NCI-H2029 (cell line): Measurements from ENCODE around the gene TLR9.

Source experiments
- DNase-seq: peaks from one replicate; lab custom pipeline; 2025; lab: John Stamatoyannopoulos, UW

TLR9 gene

GRCh38 chr3:52231502-52232278 lies 6.2 kb upstream of the TLR9 start:
- DNase-seq, result peak; percentile 20

GRCh38 chr3:52230889-52231499 lies 5.5 kb upstream of the TLR9 start:
- DNase-seq, result no peak

GRCh38 chr3:52230461-52230860 lies 5.0 kb upstream of the TLR9 start:
- DNase-seq, result no peak

- no peak for DNase-seq
Measured at GRCh38 chr3:52229656-52230055, 4.2 kb upstream of the TLR9 start.

DNA sequence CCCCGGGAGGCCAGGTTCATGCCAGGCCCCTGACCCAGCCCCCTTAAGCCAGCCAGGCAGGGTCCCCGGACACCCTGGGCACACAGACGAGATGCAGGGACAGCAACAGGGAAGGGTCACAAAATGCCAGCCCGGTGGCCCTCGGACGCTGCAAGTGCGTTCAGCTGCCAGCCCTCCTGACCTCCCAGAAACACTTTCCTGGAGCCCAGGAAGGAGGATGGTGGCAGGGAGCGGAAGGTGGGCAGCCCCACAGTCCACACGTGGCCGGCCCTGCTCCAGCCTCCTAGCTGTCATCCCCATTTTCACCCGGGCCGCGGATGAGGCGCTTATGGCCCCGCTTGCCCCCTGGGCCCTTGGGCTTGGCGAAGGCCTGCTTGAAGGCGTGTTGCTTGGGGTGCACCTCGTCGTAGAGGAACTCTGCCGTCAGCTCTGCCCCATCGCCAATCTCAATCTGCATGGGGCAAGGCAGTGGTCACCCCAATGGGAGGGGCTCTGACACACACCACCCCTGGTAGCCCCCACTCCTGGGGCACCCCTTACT lies 3.4 kb upstream of the TLR9 start:
- DNase-seq, result no peak

DNA sequence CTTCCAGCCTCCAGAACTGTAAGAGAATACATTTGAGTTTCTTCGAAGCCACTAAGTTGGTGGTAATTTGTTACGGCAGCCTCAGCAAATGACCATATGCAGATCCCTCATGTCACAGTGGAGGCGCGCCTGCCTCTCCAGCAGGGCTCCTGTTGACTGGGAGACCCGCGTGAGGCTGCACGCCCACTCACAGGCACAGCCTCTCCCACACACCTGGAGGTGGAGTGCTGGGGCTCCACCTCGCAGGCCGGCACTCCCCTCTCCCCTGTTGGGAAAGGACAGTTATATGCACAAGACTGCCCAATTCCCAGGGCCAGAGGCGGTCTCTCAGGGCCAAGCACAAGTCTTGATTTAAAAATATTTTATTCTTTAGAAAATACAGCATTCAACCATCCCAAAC lies 2.8 kb upstream of the TLR9 start:
- DNase-seq, result no peak

- no peak for DNase-seq
Measured at GRCh38 chr3:52227766-52228165, 2.3 kb upstream of the TLR9 start.

GRCh38 chr3:52227117-52227516 lies 1.7 kb upstream of the TLR9 start:
- DNase-seq, result no peak

DNA sequence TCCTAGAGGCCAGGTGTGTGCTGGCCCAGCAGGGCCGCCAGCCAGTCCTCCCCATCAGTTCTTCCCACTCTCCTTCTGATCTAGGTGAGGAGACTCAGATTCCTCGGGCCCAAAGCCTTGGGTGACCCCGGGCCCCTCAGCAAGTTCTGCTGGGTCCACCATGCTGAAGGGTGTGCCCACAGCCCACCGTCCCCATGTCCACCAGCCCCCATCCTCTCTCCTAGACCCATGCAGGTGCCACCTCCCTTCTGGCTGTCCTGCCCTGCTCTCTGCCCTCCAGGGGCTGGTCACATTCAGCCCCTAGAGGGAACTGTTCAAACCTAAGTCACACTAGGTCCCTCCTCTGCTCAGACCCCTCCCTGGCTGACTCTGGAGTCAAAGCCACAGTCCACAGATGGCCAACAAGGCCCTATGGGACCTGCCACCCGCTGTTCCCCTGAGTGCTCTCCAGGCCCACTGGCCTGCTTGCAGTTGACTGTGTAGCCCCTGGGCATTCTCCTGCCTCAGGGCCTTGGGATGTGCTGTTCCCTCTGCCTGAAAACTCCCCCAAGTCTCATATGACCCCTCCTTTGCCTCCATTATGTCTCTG lies 878 bp upstream of the TLR9 start:
- no peak for DNase-seq

DNA sequence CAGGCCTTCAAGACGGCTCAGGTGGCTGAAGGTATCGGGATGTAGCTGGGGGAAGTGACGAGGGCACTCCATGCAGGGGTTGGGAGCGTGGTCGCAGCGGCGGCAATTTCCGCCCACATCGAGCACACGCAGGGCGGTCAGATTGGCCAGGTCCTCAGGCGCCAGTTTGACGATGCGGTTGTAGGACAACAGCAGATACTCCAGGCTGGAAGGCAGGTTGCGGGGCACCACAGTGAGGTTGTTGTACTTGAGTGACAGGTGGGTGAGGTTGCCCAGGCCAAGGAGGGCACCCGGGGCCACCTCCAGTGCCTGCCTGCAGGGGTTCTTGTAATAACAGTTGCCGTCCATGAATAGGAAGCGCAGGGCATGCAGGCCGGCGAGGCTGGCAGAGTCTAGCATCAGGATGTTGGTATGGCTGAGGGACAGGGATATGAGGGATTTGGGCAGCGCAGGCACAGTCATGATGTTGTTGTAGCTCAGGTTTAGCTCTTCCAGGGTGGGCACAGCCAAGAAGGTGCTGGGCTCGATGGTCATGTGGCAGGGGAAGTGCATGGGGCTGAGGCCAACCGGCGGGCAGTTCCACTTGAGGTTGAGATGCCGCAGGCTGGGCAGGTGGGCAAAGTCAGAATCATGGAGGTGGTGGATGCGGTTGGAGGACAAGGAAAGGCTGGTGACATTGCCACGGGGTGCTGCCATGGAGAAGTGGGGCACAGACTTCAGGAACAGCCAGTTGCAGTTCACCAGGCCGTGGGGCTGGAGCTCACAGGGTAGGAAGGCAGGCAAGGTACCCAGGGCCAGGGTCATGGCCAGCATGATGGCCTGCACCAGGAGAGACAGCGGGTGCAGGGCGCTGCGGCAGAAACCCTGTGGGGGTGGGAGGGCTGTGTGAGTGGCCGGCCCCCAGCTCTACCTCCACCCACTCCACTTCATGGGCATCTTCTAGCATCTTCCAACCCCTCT lies 1.7 kb downstream of the TLR9 start:
- DNase-seq, result no peak

DNA sequence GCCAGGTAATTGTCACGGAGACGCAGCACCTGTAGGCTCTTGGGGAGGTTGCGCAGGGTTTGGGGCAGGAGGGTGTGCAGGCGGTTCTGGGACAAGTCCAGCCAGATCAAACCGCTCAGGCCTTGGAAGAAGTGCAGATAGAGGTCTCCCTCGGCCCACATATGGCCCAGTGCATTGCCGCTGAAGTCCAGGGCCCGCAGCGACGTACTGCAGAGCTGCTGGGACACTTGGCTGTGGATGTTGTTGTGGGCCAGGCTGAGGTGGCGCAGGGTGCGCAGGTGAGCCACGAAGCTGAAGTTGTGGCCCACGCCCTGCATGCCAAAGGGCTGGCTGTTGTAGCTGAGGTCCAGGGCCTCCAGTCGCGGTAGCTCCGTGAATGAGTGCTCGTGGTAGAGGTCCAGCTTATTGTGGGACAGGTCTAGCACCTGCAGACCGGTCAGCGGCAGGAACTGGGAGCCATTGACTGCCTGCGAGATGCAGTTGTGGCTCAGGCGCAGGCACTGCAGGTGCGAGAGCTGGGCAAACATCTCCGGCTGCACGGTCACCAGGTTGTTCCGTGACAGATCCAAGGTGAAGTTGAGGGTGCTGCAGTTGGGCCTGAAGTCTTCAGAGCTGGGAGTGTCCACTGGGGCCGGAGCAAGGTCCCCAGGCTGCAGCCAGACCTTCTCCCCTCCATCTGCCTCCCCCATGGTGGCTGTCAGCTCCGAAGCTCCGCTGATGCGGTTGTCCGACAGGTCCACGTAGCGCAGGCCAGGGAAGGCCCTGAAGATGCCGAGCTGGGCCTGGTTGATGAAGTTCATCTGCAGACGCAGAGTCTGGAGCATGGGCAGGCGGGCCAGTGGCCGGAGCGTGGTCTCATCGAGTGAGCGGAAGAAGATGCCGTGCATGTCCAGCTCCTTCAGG lies 2.9 kb downstream of the TLR9 start:
- no peak for DNase-seq

- peak; percentile 77 for DNase-seq
Measured at GRCh38 chr3:52221563-52222318, 3.7 kb downstream of the TLR9 start.

DNA sequence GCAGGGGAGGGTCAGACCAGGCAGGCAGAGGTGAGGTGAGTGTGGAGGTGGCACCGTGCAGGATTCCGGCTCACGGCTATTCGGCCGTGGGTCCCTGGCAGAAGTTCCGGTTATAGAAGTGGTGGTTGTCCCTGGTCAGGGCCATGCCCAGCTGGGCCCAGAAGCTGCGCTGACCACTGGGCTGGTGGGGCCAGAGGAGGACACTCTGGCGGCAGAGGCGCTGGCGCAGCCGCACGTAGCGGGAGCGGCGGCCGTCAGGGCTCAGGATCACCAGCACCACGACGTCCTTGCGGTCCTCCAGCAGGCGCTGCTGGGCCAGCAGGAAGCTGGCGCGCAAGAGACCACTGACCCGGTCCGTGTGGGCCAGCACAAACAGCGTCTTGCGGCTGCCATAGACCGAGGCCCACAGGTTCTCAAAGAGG lies 4.3 kb downstream of the TLR9 start:
- DNase-seq, result no peak

DNA sequence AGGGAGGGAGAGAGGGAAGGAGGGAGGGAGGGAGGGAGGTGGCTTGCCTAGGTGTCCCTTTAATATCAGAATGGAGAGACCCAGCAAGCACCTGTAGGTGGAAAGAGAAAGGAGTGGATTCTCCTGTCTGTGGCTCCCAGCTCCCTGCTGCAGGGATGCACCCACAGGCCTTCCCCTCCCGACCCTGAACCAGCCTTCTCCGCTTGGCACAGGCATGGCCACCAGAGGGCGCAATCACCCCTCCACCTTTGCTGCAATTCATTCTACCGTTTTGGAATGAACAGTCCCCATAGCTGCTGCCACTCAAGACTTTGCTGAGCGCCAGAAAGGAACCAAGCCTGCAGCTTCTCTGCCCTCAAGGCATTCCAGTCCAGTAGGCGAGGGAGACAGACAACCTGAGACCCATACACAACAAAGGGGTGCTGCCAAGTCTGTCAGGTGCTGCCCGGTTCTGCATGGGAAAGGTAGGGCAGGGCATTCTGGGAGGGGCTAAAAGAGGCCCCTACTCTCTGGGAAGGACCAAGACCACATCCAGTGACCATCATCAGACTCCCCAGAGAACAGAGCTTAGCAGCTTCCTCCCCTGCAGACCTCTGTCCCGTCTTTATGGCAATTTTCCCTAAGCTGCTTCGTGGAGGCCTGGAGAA lies 4.9 kb downstream of the TLR9 start:
- DNase-seq, result peak; percentile 46

DNA sequence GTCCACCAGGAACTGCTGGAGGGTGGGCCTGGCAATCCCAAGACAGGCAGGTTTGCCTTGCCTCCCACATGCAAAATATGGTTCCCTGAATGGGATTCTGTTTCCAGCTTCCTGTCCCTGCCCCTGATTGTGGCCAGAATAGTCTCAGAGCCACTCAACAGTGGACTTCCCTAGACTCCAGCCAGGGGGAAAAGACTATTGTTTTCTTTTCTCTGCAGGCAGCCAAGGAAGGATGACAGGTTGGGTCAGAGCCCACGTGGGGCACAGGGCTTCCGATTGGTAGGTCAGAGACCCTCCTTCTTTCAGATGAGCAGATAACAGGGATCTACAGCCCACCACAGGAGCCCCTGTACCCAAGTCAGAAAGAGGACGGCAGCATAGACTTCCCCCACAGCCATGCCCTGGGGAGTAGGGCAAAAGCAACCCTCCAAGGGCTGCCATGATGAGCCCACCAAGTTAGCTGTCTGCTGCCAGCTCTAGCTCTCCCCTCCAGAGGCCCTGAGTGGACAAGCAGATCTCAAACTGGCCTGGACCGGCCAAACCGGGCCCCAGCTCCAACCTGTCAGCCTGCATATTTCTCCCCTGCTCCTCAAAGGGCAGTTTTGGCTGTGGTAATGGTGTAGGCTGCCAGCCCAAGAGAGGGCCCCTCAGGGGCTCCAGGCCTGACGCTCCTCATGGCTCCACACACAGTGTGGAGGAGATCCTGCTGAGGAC lies 6.4 kb downstream of the TLR9 start:
- no peak for DNase-seq

- no peak for DNase-seq
Measured at GRCh38 chr3:52218454-52218853, 7.0 kb downstream of the TLR9 start.

GRCh38 chr3:52218026-52218425 lies 7.4 kb downstream of the TLR9 start:
- DNase-seq, result no peak

DNA sequence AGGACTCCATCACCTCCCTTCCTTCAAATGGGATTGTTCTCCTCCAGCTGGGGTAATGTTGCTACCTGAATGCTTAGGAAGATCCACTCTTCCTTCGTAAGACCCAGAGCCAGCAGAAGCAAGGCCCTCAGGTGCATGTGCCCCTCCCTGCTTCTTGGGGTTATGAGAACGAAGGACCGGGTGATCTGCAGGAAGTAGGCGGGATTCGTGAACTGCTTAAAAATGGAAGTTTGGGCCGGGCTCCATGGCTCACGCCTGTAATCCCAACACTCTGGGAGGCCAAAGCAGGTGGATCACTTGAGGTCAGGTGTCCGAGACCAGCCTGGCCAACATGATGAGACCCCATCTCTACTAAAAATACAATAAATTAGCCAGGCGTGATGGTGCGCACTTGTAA lies 8.0 kb downstream of the TLR9 start:
- no peak for DNase-seq
